Peyer's patch (tissue), 4 donors: ENCODE measurements around the gene ACSM6. TPM values are rescaled to one million over a fixed set of nuclear protein-coding genes. Genes with fewer than 3 reads are reported as not detected.

Experiments
- DNase-seq, 3 donors: peaks; one replicate each; pipeline ENCODE4 v3.0.0-alpha.2; 2017 to 2019
- H3K27ac ChIP-seq, 4 donors: fragments of 200-600 bp; sonication (generic); one replicate each; pipeline ENCODE4 v1.5.1; 2016 to 2019
- H3K27me3 ChIP-seq, 2 donors: fragments of 200-600 bp; sonication (generic); one replicate each; pipeline ENCODE4 v1.5.1; 2019
- H3K36me3 ChIP-seq, 3 donors: fragments of 200-600 bp; sonication (generic); one replicate each; pipeline ENCODE4 v1.5.1; 2016 to 2019
- H3K4me1 ChIP-seq, 4 donors: fragments of 200-600 bp; sonication (generic); one replicate each; pipeline ENCODE4 v1.5.1; 2016 to 2019
- H3K4me3 ChIP-seq, 4 donors: fragments of 200-600 bp; sonication (generic); 1 replicate in 3 of 4; 2 replicates in 1 of 4; pipeline ENCODE4 v1.5.1; 2016 to 2019; ENCODE audit warnings: mild to moderate bottlenecking in 1 of 4
- H3K9me3 ChIP-seq, 4 donors: fragments of 200-600 bp; sonication (generic); one replicate each; pipeline ENCODE4 v1.5.1; 2016 to 2019; ENCODE audit warnings: mild to moderate bottlenecking in 1 of 4
- POLR2A ChIP-seq, 2 donors: fragments of 450-650 bp; IDR thresholded peaks; one replicate each; pipeline ENCODE4 v1.5.1; 2017; ENCODE audit warnings: antibody characterized with exemption in 2 of 2, mild to moderate bottlenecking in 2 of 2, moderate library complexity in 2 of 2
- total RNA-seq, 4 donors: library from RNA; depleted of rRNA; stranded (reverse); fragments of >200 nt; gene quantifications; one replicate each; pipeline ENCODE4 v1.1.0, GENCODE V29; 2016
- TF ChIP-seq, protein P1 (sequence below), 6 experiments: fragments of 450-650 bp in 4 of 6; fragments of 200-600 bp in 2 of 6; sonication (generic) in 1 of 6; IDR thresholded peaks; one replicate each; pipeline ENCODE4 v1.5.1; 2017 to 2019; ENCODE audit warnings: antibody characterized with exemption in 6 of 6, mild to moderate bottlenecking in 3 of 6, moderate library complexity in 1 of 6

ACSM6 gene
- total RNA-seq, 4 donors from 2014 or later: not detected

DNA sequence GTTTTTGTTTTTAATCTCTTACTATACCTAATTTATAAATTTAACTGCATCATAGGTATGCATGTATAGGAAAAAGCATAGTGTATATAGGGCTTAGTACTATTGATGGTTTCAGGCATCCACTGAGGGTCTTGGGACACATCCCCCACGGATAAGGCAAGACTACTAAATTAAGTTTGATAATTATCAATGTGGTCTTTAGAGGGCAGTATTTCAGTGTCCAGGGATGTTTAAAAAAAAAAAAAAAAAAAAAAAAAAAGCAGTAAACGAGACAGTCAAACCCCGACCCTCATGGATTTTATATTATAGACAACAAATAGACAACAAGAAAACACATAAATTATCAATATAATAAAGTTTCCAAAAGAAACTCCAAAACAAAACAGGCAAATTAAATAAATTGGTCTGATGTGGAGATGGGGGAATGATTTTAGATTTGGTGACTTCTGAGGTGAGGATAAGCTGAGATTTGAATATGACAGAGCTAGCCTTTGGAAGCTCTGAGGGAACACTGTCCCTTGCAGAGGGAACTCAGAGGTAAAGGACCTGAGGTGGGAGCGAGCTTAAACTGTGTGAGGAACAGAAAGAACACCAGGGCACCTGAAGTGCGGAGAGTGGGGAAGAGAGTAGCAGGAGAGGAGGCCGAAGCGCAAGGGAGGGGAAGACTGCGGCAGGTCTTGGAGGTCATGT lies 14.8 kb downstream of the ACSM6 start:
- H3K36me3 ChIP-seq: no peaks in the 10 kb centered on the region
- no peak for DNase-seq

DNA sequence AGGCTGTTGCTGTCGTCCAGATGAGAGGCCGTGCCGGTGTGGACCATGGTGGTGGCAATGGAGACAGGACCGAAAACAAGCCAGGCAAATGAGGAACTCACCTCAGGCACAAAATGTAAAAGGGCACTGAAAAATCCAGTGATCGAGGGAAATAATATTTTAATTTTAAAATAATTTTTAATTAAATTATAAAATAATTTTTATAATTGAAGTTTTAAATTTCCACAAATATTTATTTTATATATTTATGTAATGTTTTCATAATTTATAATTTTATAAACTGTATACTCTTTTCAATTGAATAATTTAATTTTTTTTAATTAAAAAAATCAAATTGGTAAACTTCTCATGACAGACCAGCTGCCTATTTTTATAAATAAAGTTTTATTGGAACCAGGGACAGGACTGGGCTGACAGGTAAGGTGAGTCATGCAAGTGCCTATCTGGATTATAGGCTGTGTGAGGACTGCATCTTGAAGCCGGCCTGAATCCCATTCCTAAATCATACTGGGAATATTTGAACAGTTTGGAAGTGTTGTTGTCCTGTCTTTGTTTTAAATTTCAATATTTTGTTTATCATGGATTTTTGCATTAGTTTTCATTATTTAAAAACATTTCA lies 15.6 kb downstream of the ACSM6 start:
- TF ChIP-seq, protein P1, sequence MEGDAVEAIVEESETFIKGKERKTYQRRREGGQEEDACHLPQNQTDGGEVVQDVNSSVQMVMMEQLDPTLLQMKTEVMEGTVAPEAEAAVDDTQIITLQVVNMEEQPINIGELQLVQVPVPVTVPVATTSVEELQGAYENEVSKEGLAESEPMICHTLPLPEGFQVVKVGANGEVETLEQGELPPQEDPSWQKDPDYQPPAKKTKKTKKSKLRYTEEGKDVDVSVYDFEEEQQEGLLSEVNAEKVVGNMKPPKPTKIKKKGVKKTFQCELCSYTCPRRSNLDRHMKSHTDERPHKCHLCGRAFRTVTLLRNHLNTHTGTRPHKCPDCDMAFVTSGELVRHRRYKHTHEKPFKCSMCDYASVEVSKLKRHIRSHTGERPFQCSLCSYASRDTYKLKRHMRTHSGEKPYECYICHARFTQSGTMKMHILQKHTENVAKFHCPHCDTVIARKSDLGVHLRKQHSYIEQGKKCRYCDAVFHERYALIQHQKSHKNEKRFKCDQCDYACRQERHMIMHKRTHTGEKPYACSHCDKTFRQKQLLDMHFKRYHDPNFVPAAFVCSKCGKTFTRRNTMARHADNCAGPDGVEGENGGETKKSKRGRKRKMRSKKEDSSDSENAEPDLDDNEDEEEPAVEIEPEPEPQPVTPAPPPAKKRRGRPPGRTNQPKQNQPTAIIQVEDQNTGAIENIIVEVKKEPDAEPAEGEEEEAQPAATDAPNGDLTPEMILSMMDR (IDR thresholded peaks at IDR 0.05): no peak
- TF ChIP-seq POLR2A (IDR thresholded peaks at IDR 0.05): no peak
- H3K27ac ChIP-seq: no peak overlapping the region
- no peaks in the 10 kb centered on the region for H3K36me3 ChIP-seq
- H3K4me1 ChIP-seq: no peaks in the 10 kb centered on the region
- H3K4me3 ChIP-seq: no peak overlapping the region
- no peaks in the 10 kb centered on the region for H3K9me3 ChIP-seq
- no peaks in the 10 kb centered on the region for H3K27me3 ChIP-seq
- no peak for DNase-seq

More for the DNA sequence above, 14.8 kb downstream of the ACSM6 start:
- TF ChIP-seq POLR2A (IDR thresholded peaks at IDR 0.05): no peak
- TF ChIP-seq, protein P1 (IDR thresholded peaks at IDR 0.05): peak in 1 of 6 experiments; percentile 10
- no peaks in the 10 kb centered on the region for H3K9me3 ChIP-seq
- H3K27me3 ChIP-seq: no peaks in the 10 kb centered on the region
- H3K27ac ChIP-seq: no peak overlapping the region
- H3K4me1 ChIP-seq: no peaks in the 10 kb centered on the region
- no peak overlapping the region for H3K4me3 ChIP-seq

DNA sequence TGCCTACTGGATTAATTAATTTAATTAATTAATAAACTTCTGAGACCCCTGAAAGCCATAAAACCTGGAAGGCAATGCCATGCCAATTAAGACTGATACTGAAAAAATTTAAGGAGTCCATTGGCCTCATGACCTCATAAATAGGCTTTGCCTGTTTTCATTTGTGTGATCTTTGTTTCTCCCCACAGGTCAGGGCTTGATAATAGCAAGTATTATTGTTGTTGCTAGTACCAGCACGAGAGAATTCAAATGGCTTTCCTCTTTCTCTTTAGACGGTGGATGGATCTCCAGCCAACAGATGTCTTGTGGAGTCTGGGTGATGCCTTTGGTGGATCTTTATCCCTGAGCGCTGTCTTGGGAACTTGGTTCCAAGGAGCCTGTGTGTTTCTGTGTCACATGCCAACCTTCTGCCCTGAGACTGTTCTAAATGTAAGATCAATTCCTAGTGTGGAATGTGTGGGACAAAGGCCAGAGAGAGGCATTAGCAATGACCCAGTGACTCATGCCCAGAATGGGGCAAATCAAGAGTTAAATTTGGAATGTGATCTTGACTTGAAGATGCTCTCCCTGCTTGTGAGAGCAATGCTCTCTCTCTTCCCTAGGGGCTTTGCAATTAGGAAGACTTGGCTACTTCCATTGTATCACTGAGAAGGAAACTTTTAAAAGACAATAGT lies 17.7 kb downstream of the ACSM6 start:
- Histone ChIP-seq H3K36me3 (no peaks in the 10 kb centered on the region), H3K4me1 (no peaks in the 10 kb centered on the region), H3K27me3 (no peaks in the 10 kb centered on the region), H3K9me3 (no peaks in the 10 kb centered on the region), H3K4me3 (no peak overlapping the region), H3K27ac (no peak overlapping the region)
- no peak for DNase-seq
- no peak for TF ChIP-seq POLR2A (IDR thresholded peaks at IDR 0.05)
- TF ChIP-seq, protein P1 (IDR thresholded peaks at IDR 0.05): no peak

DNA sequence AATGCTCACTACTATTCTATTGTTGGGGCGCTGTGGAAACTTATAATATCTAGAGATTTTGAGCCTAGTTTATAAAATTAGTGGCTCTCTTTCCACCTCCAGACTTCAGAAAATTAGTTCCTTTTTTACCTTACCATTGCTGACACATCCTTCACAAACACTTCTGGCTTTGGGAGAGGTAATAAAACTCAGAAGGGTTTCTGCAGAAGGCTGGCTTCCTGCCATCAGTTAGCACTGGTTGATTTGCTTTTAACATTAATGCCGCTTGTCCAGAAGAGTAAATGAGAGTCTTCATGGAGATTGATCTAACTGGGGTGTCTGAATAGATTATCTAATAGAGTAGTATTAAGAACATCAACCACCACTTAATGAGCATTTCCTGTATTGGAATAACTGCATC lies 20.3 kb downstream of the ACSM6 start:
- Histone ChIP-seq H3K27ac (no peak overlapping the region), H3K9me3 (no peaks in the 10 kb centered on the region)
- TF ChIP-seq, protein P1 (IDR thresholded peaks at IDR 0.05): no peak

DNA sequence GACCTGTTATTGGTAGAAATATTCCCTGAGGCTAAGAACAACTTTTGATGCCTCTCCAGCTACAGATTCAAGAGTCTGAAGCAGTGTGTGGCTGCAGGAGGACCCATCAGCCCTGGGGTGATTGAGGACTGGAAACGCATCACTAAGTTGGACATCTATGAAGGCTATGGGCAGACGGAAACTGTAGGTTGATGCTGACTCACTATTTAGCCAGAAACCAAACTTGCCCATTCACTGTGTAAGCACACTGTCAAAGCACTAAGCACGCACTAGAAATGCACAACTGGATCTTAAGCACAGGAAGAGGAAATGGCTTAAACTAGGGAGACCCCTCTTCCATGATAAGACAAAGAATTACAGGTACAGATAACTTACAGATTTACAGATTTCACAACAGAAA lies 20.8 kb downstream of the ACSM6 start:
- TF ChIP-seq, protein P1 (IDR thresholded peaks at IDR 0.05): no peak
- TF ChIP-seq POLR2A (IDR thresholded peaks at IDR 0.05): no peak
- H3K27me3 ChIP-seq: no peaks in the 10 kb centered on the region

More for the DNA sequence above, 20.3 kb downstream of the ACSM6 start:
- Histone ChIP-seq H3K4me3 (no peak overlapping the region), H3K27me3 (no peaks in the 10 kb centered on the region), H3K4me1 (no peaks in the 10 kb centered on the region), H3K36me3 (no peaks in the 10 kb centered on the region)
- no peak for DNase-seq

More for the DNA sequence above, 20.8 kb downstream of the ACSM6 start:
- H3K27ac ChIP-seq: no peak overlapping the region
- no peak overlapping the region for H3K4me3 ChIP-seq
- DNase-seq: no peak
- no peaks in the 10 kb centered on the region for H3K4me1 ChIP-seq
- no peaks in the 10 kb centered on the region for H3K9me3 ChIP-seq
- H3K36me3 ChIP-seq: peaks cover 0 to 1% (median 0%) of the 10 kb centered on the region in 3 donors
